ENCODE measurements around the gene IDH2. TPM values are rescaled to one million over a fixed set of nuclear protein-coding genes. Genes with fewer than 3 reads are reported as not detected.

The IDH2 gene
- polyA plus RNA-seq, 1 donor from 2014 or later, result 84.7 TPM

- no peak for TF ChIP-seq CTCF (IDR thresholded peaks at IDR 0.05; ENCODE audit: poor library complexity, severe bottlenecking)
- TF ChIP-seq RAD21 (conservative IDR thresholded peaks at IDR 0.05), result no peak
- TF ChIP-seq REST (IDR thresholded peaks at IDR 0.05; ENCODE audit: borderline replicate concordance), result no peak
- no peak for TF ChIP-seq EP300 (conservative IDR thresholded peaks at IDR 0.05; ENCODE audit: poor library complexity, severe bottlenecking)
- Histone ChIP-seq H3F3A (ENCODE audit: insufficient read depth, low read length, poor library complexity, severe bottlenecking) (no peaks in the 10 kb centered on the region), H3K9me2 (ENCODE audit: insufficient read depth, low read length) (no peaks in the 10 kb centered on the region), H3K36me3 (ENCODE audit: insufficient read depth, low read length) (no peaks in the 10 kb centered on the region), H3K79me2 (replicated peaks; ENCODE audit: insufficient read depth, low read length) (no peaks in the 10 kb centered on the region), H3K27me3 (ENCODE audit: insufficient read depth, low read depth, low read length) (no peaks in the 10 kb centered on the region), H3K4me3 (ENCODE audit: low read length) (no peak overlapping the region), H3K9ac (ENCODE audit: low read length) (no peak overlapping the region), H4K20me1 (ENCODE audit: insufficient read depth) (no peaks in the 10 kb centered on the region), H3K9me3 (ENCODE audit: low read length) (no peaks in the 10 kb centered on the region), H2AFZ (ENCODE audit: low read depth, low read length) (no peak overlapping the region), H3K4me2 (ENCODE audit: low read length) (no peak overlapping the region), H3K27ac (ENCODE audit: low read length) (no peak overlapping the region)
These were observed 55.3 kb downstream of the IDH2 start for GRCh38 chr15:90046911-90047392.

GRCh38 chr15:90046289-90046688 lies 56.0 kb downstream of the IDH2 start:
- peaks cover 3% of the 10 kb centered on the region for H3K79me2 ChIP-seq (replicated peaks; ENCODE audit: insufficient read depth, low read length)
- H3K27me3 ChIP-seq (ENCODE audit: insufficient read depth, low read depth, low read length), result no peaks in the 10 kb centered on the region
- TF ChIP-seq SMC3 (conservative IDR thresholded peaks at IDR 0.05; ENCODE audit: poor library complexity) (no peak), EZH2 (IDR thresholded peaks at IDR 0.05; ENCODE audit: borderline replicate concordance, insufficient read depth, low read length, poor library complexity, severe bottlenecking) (no peak), CTCF (IDR thresholded peaks at IDR 0.05; ENCODE audit: poor library complexity, severe bottlenecking) (no peak), REST (IDR thresholded peaks at IDR 0.05; ENCODE audit: borderline replicate concordance) (no peak), MXI1 (conservative IDR thresholded peaks at IDR 0.05; ENCODE audit: poor library complexity, severe bottlenecking) (no peak), EP300 (conservative IDR thresholded peaks at IDR 0.05; ENCODE audit: poor library complexity, severe bottlenecking) (no peak)
- no peak overlapping the region for H3K4me2 ChIP-seq (ENCODE audit: low read length)
- no peak overlapping the region for H2AFZ ChIP-seq (ENCODE audit: low read depth, low read length)
- no peaks in the 10 kb centered on the region for H3K9me3 ChIP-seq (ENCODE audit: low read length)
- H3K36me3 ChIP-seq (ENCODE audit: insufficient read depth, low read length), result no peaks in the 10 kb centered on the region
- H3K27ac ChIP-seq (ENCODE audit: low read length), result no peak overlapping the region
- no peaks in the 10 kb centered on the region for H3F3A ChIP-seq (ENCODE audit: insufficient read depth, low read length, poor library complexity, severe bottlenecking)
- no peak overlapping the region for H3K9ac ChIP-seq (ENCODE audit: low read length)
- H3K9me2 ChIP-seq (ENCODE audit: insufficient read depth, low read length), result no peaks in the 10 kb centered on the region
- no peak overlapping the region for H3K4me3 ChIP-seq (ENCODE audit: low read length)
- H4K20me1 ChIP-seq (ENCODE audit: insufficient read depth), result no peaks in the 10 kb centered on the region

Data from neural cell (in vitro differentiated cells).